Stimulated activated CD4-positive, alpha-beta T cell treated with anti-CD3 and anti-CD28 coated beads, TNF-alpha, amount 100 ng/mL, for 48 hours (primary cell): Measurements from ENCODE around the gene CABP7.

ENCODE experiments used
- DNase-seq, 3 donors: peaks; one replicate each; pipeline ENCODE4 v3.0.0-alpha.2; 2020; ENCODE audit warnings: low read depth in 3 of 3

CABP7 gene

DNA sequence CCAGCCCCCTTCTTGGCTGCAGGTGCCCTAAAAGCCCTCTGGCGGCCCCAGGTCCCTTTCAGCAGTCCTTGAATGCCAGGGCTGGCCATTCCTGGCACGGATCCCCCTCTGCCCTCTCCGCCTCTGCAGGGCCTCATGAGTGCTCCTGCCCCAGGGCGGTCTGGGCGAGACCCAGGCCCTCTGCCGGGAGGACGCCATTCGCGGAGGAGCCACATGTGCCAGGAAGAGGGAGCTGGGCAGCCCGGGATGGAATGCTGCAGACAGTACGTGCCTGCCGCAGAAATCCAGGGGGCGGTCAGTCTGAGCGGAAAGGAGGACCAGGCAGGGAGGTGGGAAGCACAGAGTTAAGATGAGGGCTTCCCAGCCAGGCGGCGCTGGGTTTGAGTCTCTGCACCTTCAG, 2.8 kb downstream of the CABP7 start:
- DNase-seq: no peak

DNA sequence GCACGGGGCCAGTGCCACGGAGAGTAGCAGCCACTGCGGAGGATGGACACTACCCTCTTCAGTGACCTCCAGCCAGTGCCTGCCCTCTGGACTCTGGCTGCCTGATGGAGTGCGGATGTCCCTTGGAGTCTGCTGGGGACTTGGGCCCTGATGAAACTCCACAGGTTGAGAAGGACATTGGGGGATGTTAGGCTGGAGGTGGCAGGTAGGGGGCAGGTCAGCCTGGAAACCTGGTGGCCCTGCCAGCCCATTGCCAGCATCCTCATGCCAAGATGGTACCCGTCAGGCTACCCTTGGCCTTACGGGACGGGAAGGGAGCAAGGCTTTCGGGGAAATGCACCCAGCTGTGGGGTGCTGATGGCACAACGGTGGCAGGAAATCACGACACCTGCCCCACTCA, 4.0 kb downstream of the CABP7 start:
- DNase-seq: no peak

DNA sequence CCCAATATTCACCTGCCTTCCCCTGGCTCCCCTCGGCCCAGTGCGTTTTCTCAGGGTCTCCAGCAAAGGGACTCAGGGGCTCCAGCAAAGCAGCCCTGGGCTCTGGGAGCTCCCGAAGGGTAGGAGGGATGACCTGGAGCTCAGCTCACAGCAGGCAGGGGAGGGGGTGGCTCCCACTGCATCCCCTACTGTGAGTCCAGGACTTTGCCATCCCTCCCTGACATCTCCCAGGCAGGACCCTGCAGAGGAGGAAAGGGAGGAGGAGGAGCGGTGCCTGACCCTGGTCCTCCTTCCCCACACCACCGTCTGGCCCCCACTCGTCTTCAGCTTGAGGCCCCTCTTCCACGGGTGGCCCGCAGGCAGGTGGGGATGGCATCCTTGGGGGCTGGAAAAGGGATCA, 5.0 kb downstream of the CABP7 start:
- DNase-seq: no peak

DNA sequence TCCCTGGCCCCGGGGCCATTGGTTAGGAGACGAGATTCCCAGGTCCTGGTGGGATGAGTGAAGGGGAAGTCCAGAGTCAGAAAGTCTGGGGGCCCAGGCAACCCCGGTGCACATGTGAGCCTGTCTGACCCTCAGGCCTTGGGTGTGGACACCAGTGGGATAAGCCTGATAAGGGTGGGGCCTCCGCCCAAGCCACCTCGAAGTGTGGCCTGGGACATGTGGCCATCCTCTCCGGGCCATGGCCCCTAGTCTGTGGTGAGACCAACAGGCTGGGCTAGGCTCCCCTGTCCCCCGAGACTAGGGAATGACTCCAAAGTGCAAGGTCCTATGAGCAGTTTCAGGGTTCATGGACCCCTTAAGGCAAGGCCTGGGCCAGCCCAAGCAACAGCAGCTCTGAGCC, 6.3 kb downstream of the CABP7 start:
- no peak for DNase-seq

DNA sequence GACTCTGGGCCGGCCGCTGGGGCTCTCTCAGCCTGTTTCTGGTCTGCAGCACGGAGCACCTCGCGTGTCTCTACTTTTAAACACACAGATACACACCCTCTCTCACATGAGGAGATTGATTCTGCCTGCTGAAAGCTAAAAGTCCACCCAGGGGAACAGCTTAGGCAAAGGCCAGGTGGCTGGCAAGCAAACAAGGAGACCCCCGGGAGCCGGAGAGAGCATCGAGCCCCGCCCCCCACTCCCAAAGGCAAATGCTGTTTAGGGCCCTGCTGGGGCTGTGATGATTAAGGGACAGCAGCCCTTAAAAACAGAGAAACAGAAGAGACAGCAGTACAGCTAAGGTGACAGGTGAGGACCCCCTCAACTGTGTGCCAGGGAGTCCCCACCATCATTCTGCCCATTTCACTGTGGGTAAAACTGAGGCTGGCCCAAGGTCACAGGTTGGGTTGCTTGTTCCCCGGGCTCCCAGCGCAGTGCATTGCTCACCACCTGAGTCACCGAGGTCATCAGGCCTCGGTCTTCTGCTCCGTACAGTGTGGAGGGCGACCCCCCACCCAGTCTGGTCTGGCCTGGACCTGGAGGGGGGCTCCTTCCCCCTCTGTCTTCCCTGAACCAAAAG, 6.8 kb downstream of the CABP7 start:
- no peak for DNase-seq

DNA sequence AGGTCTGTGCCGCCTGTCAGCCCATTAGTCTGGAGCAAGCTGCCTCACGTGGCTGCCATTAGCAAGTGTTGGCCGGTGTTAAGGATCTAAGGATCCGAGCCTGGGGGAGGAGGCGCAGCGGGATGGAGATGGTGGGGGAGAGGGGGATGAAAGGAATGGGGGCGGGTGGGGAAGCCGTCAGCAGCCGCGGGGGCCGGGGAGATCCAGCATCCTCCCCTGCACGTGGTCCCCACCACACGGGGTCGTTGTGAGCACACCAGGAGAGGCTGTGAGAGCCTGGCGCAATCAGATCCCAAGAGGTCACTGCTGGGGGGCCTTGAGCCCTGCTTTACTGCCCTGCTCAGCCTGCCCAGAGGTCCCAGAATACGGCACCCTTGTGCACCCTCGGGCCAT, 7.3 kb downstream of the CABP7 start:
- DNase-seq: no peak

DNA sequence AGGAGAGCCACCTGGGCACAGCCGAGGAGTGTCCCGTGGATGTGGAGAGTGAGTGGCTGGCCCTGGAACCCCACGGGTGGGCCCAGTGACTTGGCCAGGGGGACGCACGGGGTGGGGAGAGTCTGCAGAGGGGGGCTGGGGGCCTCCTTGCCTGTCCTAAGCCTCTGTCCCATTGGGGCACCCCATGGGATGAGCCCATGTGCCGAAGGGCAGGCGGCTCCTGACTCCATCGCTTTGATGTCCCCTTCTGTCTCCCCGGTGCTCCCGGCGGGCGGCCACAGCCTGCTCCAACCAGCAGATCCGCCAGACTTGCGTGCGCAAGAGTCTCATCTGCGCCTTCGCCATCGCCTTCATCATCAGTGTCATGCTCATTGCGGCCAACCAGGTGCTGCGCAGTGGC, 9.4 kb downstream of the CABP7 start:
- DNase-seq: no peak

DNA sequence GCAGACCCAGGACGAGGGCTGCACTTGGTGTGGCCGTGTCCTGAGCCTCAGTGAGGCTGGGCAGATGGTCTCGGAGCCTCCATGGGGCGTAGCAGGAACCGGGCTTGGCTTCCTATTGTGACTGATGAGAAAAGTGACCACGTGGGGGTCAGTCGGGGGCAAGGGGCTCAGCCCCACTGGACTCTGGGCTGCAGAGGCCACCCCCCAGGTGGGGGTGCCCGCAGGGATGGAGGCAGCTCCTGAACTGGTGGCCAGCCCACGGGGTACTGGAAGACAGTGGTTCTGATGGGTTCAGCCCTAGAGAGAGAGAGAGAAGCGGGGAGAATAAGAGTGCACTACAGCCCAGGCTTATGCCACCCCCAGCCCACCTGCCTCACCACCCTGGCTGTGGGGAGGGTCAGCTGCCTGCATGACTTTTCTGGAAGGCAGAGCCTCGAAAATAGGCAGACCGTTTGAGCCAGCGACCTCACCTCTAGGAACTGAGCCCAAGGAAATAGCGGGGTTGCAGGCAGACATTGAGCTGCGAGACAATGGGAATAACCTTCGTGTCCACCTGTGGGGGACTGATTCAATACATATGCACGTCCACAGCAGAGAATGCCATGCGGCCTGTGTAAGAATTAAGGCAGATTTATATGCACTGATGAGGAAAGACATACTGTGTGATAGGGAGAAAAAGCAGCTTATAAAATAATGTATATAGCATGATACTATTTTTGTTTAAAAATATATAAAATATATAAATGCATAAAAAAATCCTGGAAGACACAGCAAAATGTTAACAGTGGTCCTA, 11.5 kb downstream of the CABP7 start:
- no peak for DNase-seq

DNA sequence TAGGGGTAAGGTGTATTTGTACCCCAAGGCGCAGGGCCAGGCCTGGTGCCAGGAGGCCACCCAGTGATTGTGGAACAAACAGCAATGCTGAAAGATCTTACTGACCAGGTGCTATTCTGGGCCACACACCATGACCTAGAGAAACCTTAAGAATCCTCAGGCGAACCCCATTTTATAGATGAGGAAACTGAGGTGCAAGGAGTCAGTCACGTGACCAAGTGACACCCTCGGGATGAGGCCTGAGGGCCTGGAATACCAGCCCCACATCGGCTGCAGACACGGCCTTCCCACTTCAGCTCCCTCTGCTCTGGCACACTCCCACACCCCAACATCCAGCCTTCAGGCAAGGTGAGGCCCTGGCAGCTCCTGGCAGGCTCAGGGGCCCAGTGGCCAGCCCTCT, 13.1 kb downstream of the CABP7 start:
- DNase-seq: no peak

DNA sequence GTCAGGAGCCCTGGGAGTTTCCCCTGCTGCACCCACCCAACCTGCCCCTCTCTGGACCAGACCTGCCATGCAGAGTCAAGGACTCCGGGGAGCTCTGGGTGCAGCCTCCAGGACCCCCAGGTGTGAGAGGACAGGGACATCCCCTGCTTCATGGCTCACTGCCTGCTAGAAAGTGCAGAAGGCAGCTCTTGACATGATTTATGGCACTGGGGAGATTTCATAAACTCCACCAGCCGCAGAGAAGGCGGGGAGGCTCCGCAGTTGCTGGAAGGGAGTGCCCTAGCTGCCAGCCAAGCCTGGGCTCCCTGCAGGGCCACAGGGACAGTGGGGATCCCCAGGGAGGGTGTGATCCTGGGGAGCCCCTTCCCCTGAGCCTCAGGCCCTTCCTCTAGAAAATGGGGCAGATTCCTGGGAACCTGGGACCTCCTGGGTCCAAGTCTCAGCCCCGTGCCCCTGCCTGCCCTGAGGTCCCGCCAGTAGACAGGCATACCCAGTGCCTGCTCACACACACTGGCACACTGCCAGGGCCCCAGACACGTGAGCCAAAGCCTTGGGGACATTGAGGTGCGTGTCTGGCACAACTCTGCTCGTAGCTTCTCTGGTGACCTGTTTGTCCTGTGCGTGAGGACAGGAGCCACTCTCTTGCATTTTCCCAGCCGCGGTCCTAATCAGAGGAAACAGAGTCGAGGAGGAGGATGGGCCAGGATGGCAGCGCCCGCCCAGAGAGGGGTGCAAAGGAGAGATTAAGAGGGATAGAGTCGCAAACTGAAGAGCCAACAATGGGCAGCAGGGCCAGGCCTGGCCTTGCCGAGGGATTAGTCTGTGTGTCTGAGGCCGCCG, 13.8 kb downstream of the CABP7 start:
- no peak for DNase-seq

DNA sequence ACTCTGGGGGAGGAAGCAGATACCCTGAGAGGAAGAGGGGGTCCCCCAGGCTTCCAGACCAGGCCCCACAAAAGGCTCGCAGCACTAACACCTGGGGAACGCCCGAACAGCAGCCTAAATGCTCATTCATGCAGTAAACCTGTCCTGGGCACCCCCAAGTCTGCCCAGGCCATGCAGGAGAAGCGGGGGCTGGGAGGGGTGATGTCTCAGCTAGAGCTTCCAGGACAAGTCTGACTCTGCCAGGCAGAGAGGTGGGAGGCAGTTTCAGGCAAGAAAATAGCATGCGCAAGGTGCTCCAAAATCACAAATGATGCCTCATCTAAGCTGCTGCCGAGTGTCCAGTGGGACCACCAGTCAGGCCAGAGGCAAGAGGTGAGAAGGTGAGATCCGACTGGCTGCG, 14.6 kb downstream of the CABP7 start:
- no peak for DNase-seq

DNA sequence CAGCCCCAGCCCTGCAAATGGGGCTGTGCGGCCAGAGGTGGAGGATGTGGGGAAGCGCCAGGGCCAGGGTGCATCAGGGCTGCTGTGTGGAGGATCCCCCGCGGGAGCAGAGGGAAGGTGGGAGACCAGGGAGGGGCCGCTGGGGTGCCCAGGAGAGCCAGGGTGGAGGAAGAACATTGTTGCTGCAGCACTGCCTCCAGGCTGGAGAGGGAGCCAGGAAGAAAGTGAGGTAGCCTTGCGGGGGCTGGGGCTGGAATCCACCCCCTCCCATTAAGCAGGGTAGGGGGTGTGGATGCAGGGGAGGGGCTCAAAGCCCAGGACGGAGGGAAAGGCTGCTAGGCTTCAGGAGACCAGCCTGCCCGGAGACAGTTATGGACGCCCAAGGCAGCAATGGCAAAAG, 15.0 kb downstream of the CABP7 start:
- DNase-seq: no peak

DNA sequence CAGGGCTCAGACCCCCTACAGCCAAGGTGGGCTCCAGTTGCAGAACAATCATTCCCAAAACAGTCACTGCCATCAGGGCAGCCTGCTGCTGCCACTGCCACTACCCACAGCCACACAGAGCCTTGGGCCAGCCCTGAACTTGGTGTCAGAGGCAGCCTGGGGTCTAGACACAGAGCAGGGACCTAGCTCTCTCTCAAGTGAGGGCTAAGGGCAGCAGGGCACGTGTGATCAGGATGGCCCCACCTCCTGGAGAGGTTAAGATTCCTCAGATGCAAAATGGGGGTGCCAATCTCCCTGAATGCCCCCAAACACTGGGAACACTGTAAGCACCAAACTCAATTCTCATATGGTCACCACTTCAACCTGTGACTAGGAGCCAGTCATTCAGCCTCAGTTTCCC, 15.6 kb downstream of the CABP7 start:
- no peak for DNase-seq

DNA sequence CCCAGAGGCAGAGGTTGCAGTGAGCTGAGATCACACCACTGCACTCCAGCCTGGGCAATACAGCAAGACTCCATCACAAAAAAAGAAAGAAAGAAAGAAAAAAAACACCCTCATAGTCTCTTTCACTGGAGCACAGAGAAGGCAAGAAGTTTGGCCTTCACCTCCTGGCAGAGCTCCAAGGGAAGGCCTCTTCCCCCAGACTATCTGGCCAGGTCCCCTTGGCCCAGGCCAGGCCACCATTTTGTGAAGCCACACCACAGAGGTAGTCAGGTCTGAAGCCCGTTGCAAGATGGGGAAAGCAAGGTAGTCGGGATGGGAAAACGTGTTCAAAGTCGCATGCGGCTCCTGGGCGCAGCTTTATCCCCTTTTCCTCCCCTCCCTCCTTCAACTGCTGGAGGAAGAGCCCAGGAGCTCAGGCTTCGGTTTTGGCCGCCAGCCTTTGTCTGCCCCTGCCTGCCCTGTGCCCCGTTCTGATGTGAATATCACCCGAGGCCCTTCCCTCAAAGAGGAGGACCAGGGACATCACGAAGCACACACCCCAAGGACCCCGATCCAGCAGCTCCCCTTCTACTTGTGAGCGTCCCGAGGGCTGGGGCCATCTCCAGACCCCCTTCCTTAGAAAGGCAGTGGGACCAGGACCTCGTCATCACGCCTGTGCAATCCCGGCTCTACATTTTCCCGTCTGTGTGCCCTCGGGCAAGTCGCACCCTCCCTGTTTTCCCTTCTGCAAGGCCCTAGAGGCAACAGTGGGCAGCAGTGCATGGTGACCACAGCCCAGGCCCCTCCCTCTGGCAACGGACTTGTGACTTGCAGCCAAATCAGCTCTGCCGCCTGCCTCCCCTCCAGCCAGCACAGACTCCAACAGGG, 17.7 kb downstream of the CABP7 start:
- no peak for DNase-seq

DNA sequence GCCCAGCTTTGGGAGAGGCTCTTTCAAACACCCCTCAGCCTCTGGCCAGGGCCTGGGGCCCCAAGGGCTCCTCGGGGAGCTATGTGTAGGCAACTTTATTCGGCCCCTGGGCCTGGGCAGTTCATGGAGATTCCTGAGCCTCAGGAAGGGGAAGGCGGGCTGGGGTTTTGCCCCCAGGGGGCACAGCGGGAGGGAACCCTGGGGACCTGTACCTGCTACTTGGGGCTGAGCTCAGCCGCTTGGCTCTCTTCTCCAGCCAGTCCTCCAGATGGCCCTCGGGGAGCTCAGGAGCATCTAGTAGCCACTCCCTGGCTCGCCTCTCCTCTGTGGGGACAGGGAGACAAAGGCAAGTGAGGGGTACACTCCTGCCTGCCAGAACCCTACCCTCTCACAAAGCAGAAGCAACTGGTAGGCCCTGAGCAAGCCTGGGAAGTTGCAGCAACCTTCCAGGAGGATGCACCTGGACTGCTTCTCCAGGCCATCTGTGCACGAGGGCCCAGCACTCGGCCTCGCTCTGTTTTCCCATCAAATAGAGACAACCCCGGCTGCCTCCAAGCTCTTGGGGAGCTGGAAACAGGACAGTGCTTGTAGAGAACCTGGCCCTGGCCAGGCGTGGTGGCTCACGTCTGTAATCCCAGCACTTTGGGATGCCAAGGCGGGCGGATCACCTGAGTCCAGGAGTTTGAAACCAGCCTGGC, 18.5 kb downstream of the CABP7 start:
- DNase-seq: no peak

DNA sequence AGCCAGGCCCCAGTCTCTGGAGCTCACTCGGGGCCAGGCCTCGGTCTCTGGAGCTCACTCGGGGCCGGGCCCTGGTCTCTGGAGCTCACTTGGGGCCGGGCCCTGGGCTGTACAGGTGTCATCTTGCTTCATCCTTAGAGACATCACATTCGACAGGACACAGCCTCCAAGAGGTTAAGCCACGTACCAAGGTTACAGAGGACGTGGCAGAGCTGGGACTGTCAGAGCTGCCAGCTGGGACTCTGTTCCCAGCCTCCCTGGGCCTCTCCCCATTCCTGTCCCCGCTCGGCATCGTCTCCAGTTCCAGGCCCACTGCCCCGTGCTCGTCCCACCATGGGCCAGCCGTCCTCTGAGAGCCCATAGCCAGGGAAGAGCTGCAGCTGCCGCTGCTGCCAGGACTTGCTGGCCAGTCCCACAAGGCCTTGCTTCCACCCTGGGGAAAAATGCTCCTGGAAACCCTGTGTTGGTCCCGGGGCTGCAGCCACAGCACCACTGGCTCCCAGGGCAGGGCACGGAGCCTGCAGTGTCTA, 19.6 kb downstream of the CABP7 start:
- DNase-seq: no peak

DNA sequence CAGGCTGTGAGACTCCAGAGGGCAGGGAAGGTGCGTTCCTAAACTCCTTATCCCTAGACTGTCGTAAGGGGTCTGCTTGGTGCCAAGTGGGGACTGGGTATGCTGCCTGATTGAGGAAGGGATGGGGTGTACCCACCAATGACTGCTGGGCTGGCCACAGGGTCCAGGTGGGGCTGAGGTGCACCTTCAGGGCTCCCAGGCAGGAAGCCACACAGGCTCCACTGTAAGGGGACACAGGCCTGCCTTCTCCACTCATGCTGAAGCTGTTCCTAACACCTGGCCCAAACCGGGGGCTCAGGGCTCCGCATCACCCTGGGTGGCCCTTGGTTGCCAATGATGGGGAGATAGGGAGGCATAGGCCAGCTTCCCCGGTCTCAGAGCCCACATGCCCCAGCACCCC, 20.4 kb downstream of the CABP7 start:
- DNase-seq: no peak

DNA sequence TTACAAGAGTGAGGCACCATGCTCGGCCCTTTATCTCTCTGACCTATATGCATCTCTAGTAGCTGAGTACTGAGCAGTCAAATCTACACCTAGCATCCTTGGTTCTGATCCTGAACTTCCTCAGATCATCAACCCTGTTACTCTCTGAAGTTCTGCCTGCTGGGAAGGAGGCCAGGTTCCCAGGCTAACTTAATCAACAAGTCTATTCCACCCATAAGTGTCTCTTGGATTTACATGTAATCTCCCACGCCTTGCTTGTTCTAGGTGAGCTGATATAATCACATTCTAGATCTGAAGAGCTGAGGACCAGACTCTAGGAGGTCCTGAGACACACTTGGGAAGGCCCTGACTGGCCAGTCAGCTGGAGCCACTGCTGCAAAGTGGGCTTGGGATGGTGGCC, 22.1 kb downstream of the CABP7 start:
- DNase-seq: no peak

DNA sequence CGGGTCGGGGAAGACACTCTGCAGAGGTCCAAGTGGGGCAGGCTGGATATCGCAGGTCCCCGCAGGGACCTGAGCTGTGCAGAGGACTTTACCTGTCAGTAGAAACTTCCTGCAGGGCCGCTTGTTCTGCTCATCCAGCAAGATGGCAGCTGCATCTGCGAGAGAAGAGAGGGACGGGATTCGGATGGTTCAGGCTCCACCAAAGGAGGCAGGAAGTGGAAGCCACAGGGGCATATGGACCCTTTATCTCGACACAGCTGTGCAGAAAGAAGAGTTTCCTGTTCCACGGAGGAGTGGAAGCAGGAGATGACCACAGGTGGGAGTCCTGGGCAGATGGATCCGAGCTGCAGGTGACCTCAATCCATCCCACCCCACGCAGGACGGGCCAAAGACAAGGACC, 22.5 kb downstream of the CABP7 start:
- DNase-seq: no peak

DNA sequence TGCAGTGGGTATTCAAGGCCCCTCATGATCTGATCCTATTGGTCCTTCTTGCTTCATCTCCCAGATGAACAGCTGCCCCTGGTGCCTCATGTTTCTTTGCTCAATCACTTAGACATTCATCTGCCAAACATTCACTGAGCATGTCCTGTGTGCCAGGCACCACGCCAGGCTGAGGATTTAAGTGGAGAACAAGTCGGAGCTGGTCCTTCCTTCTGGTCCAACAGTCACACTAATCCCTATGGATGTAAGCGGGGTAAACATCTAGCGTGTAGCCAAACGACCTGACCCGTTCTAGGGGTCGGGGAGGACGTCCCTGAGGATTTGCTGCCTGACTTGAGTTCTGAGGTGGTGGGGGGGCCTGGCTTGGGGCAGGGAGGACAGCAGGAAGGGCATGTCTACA, 25.1 kb downstream of the CABP7 start:
- DNase-seq: no peak

DNA sequence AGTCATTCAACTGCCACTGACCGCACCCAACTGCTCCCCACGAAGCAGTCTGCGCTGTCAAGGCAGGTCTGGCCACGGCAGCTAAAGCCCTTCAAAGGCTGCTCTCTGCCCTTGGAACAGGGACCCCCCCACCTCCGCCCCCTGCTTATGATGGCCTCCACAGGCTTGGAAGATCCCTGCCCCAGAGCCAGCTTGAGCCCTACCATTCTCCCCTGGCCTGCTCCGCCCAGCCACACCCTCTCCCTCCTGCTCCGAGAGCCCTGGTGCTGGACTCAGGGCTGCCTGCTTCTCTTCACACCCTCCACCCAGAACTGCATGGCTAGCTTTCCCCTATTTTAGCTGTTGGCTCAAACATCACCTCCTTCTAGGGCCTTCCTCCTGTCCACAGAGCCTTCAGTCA, 28.0 kb downstream of the CABP7 start:
- DNase-seq: no peak
